Superior temporal gyrus (tissue), 1 donor: Measurements from ENCODE around the gene FYCO1.
"Not testable (repeated sequence)": the region's sequence is repeated elsewhere in the genome, so short reads cannot be mapped to it uniquely, and the experiment has no call there.

Source experiments
- DNase-seq: peaks from one replicate; pipeline ENCODE4 v3.0.0-alpha.2; 2016; ENCODE audit errors: extremely low spot score

FYCO1 gene

GRCh38 chr3:45995236-45996192 is at the start of gene FYCO1:
FYCO1 (minus strand) TSS chr3:45995824; CDS start chr3:45984910, 10,914 bp downstream.
- DNase-seq = peak; percentile 89

DNA sequence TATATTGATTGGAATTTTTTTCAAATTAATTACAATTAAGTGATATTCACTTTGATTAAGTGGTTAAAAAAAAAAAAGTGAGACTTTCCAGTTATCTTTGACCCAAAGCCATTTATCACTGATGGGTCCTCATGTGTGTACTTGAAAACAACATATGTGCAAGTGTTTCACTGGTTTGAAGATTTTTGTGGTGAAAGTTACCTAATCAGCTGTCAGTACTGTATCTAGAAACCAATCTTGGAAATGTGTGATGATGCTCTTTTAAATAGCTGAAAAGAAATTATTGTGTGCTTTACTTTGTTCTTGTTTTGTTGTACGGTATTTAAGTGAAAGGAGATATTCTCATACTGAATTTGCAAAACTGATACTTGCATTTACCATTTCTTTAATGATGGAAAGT is 43.3 kb upstream of the FYCO1 start:
- no peak for DNase-seq

DNA sequence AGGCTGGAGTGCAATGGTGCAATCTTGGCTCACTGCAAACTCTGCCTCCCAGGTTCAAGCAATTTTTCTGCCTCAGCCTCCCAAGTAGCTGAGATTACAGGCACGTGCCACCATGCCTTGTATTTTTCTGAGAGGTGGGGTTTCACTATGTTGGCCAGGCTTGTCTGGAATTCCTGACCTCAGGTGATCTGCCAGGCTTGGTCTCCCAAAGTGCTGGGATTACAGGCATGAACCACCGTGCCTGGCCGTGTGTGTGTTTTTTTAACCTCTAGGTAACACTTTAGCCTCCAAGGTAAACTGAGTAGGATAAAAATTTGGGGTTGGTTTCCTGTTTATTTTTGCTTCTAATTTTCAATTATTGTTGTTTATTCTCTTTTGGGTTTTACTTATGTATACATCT is 42.4 kb upstream of the FYCO1 start:
- DNase-seq = not testable (repeated sequence)

- no peak for DNase-seq
Measured at GRCh38 chr3:46036191-46036590, 40.6 kb upstream of the FYCO1 start.

DNA sequence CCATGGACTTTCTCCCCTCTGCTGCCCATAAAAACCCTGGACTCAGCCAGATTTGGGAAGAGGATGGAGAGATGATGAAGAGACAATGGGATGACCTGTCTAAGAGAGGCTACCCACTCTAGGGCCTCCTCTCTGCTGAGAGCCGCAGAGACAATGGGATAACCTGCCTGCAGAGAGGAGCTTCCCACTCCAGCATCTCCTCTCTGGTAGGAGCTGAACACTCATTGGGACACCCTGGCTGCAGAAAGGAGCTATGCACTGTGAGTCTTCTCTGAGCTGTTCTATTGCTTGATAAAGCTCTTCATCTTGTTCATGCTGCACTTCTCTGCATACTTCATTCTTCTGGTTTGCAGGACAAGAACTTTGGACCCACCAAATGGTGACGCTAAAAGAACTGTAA is 36.1 kb upstream of the FYCO1 start:
- no peak for DNase-seq

- DNase-seq = no peak
Measured at GRCh38 chr3:46031269-46031668, 35.6 kb upstream of the FYCO1 start.

- DNase-seq = no peak
Measured at GRCh38 chr3:46030626-46031025, 35.0 kb upstream of the FYCO1 start.

DNA sequence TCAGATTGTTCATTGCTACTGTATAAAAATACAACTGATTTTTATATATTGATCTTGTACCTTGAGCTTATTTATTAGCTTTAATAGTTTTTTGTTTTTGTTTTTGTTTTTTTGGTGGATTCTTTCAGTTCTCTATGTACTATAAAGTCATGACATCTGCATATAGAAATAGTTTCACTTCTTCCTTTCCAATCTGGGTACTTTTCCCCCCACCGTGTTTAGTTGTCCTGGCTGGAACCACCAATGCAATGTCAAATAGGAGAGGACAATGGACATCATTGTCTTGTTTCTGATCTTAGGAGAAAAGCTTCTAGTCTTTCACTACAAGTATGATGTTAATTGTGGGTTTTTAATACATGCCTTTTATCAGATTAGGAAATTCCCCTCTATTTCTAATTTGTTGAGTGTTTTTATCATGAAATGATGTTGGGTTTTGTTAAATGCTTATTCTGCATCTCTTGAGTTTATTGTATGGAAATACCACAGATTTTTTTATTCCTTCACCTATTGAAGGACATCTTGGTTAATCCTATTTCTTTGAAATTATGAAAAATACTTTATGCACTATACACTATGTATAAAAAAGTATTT is 34.4 kb upstream of the FYCO1 start:
- peak; percentile 18 for DNase-seq

DNA sequence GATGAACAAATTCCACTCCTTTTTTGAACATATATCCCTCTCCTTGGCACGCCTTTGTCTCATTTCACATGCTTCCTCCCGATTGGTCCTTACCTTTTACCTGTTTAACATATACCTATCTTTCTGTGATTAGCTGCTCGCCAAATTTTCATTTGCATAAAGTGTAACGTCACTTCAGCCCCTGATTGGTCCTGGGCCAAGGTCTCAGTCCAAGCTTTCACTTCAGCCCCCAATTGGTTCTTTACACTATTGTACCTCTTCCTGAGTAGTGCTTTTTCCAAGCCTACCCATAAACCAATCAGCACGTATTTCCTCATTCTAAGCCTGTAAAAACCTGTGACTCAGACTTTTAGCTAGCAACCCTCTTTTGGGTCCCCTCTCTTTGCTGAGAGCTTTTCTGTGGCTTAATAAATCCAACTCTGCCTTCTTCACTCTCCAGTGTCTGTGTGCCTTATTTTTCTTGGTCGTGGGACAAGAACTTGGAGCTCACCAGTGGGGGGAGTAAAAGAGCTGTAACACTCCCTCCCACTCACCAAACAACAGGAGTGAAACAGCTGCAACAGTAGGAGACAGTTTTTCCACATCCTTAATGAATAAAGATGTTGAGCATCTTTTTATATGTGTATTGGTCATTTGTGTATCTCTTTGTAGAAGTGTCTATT is 32.2 kb upstream of the FYCO1 start:
- no peak for DNase-seq

- DNase-seq = no peak
Measured at GRCh38 chr3:46027021-46027705, 31.5 kb upstream of the FYCO1 start, which contains the start of gene XCR1. XCR1 (minus strand) TSS chr3:46027483; CDS start chr3:46021947, 5,536 bp downstream.

DNA sequence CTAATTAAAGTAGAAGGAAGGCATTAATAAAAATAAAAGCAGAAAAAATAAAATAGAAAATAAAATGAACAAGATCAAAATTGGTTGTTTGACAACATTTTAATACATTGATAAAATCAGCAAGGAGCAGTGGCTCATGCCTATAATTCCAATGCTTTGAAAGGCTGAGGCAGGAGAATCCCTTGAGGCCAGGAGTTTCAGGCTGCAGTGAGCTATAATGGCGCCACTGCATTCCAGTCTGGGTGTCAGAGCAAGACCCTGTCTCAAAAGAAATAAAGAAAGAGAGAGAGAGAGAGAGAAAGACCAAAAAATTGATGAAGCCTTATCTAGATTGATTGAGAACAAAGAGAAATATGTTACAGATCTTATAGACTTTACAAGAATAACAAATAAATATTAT is 29.5 kb upstream of the FYCO1 start:
- DNase-seq = no peak

DNA sequence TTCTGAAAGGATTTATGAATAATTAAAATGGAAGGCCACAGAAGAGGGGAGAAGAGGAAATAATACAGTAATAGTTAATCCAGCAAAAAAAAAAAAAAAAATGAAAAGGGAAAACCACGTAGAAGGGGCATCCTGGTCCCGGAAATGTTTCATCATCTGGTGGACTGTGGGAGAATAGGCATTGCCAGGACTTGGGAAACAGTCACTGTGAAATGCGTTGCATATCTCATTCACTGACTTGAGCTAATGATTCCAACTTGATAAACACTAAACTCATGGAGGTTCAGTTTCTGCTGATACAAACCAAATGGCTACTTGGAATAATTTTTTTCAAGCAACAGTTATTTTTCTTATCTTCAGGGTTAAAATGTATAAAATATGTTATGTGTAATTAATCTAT is 28.5 kb upstream of the FYCO1 start:
- DNase-seq = no peak

GRCh38 chr3:46022909-46023785 is 27.5 kb upstream of the FYCO1 start:
- no peak for DNase-seq

DNA sequence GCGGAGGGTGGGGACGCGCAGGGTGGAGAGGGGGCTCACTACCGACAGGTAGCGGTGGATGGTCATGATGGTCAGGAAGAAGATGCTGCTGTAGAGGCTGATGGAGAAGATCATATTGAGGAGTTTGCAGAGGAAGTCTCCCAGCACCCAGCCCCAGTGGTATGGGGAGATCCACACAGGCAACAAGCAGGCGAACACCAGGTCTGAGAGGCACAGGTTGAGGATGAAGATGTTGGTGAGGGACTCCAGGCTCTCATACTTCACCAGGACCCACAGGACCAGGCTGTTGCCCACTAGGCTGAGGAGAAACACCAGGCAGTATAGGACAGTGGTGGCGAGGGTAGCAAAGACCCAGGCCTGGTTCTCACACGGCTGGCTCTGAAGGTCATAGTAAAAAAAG is 25.9 kb upstream of the FYCO1 start:
- DNase-seq = no peak

GRCh38 chr3:46020766-46021510 is 25.3 kb upstream of the FYCO1 start:
- DNase-seq = no peak

- no peak for DNase-seq
Measured at GRCh38 chr3:46019707-46020106, 24.1 kb upstream of the FYCO1 start.

- no peak for DNase-seq
Measured at GRCh38 chr3:46017720-46018119, 22.1 kb upstream of the FYCO1 start.

DNA sequence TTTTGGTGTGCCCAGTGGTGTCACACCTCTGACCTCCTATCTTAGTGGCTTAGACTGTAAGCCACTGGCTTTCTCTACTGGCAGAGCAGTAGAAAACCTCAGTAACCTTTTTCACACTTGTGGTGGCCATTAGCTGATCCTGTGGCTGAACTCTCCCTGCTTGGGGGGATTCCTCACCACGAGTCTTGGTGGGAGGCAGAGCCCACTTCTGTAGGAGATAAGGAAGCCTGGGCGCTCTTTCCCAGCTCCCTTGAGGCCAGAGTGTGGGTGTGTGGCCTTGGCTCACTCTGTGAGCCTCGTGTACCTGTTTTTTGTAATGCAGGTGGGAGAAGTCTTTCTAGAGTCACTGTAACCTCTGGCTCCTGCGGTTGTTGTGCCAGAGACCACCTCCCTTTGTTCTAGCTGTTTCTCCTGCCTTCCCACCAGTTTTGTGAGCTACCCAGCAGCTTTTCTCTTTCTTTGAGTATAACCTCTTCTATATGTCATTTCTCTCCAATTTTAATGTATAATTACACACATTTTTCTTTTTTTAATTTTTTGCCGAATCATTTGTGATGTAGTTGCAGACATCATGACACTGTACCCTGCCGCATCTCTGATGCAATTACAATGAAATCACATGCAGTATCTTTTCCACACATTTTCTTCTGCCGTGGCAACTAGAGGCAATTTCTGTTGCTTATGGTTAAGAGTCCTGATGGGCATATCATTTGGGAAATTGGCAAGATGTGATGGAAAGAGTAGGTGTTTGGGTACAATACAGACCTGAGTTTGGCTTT is 17.9 kb upstream of the FYCO1 start:
- DNase-seq = no peak

DNA sequence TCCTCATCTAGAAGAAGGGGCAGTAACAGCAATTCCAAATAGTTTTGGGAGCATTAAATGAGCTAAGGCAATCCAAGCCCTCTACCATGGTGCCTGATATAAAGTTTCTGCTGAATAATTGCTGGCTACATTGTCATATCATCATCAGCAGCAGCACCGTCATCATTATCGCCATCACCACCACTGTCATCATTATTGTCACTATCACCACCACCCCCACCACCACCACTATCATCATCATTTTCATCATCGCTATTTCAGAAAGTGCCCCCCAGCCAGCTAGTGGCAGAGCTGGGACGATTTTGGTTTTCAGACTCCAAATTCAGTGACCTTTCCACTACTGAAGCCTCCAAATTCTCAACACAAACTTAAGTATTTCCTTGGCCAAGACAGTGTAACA is 16.6 kb upstream of the FYCO1 start:
- no peak for DNase-seq
